Left renal pelvis (tissue), 4 donors: ENCODE measurements around the gene SH2D1B. TPM values are rescaled to one million over a fixed set of nuclear protein-coding genes. Genes with fewer than 3 reads are reported as not detected.

ENCODE experiments used
- DNase-seq, 4 donors: peaks; one replicate each; pipeline ENCODE4 v3.0.0-alpha.2; 2013; ENCODE audit warnings: low read depth in 4 of 4, low spot score in 3 of 4
- polyA plus RNA-seq, 4 donors: library from polyadenylated mRNA; unstranded; fragments of 120-200 nt; gene quantifications; one replicate each; pipeline ENCODE4 v1.2.1, GENCODE V29; 2013; ENCODE audit not compliant: insufficient read length in 4 of 4

Gene SH2D1B
- polyA plus RNA-seq, 4 donors: 0.09 to 0.37 (median 0.21) TPM

GRCh38 chr1:162383516-162383915, 28.4 kb downstream of the SH2D1B start:
- DNase-seq: no peak

- no peak for DNase-seq
Measured at GRCh38 chr1:162383091-162383490, 28.8 kb downstream of the SH2D1B start.

- DNase-seq: no peak
Measured at GRCh38 chr1:162381941-162382750, 29.8 kb downstream of the SH2D1B start.

- DNase-seq: no peak
Measured at GRCh38 chr1:162381383-162381782, 30.6 kb downstream of the SH2D1B start, which contains the start of gene C1orf226. Gene C1orf226, plus strand, starts transcription at chr1:162381728. Its CDS starts 174 bp downstream, at chr1:162381902.

GRCh38 chr1:162380061-162380846, 31.7 kb downstream of the SH2D1B start:
- DNase-seq: no peak

- no peak for DNase-seq
Measured at GRCh38 chr1:162376691-162377090, 35.2 kb downstream of the SH2D1B start, which contains the start of gene SPATA46. Gene SPATA46, minus strand, starts transcription at chr1:162376854. Its CDS starts 64 bp downstream, at chr1:162376790.

GRCh38 chr1:162375463-162375862, 36.5 kb downstream of the SH2D1B start:
- no peak for DNase-seq

GRCh38 chr1:162374406-162374805, 37.5 kb downstream of the SH2D1B start:
- DNase-seq: no peak

- no peak for DNase-seq
Measured at GRCh38 chr1:162373541-162374260, 38.2 kb downstream of the SH2D1B start.

GRCh38 chr1:162373072-162373427, 38.9 kb downstream of the SH2D1B start:
- DNase-seq: no peak

- DNase-seq: no peak
Measured at GRCh38 chr1:162372159-162373071, 39.5 kb downstream of the SH2D1B start.

- no peak for DNase-seq
Measured at GRCh38 chr1:162371611-162372010, 40.3 kb downstream of the SH2D1B start.

GRCh38 chr1:162370721-162371120, 41.2 kb downstream of the SH2D1B start:
- DNase-seq: no peak

GRCh38 chr1:162370161-162370560, 41.8 kb downstream of the SH2D1B start:
- no peak for DNase-seq

- DNase-seq: no peak
Measured at GRCh38 chr1:162369571-162369970, 42.4 kb downstream of the SH2D1B start.

GRCh38 chr1:162368451-162368850, 43.5 kb downstream of the SH2D1B start:
- no peak for DNase-seq

- no peak for DNase-seq
Measured at GRCh38 chr1:162367772-162368171, 44.2 kb downstream of the SH2D1B start.

- DNase-seq: no peak
Measured at GRCh38 chr1:162367073-162367472, 44.9 kb downstream of the SH2D1B start.

GRCh38 chr1:162366671-162367070, 45.3 kb downstream of the SH2D1B start:
- DNase-seq: no peak

GRCh38 chr1:162366149-162366548, 45.8 kb downstream of the SH2D1B start:
- no peak for DNase-seq
